COLO829 (cell line): ENCODE data around the gene FLOT1.

Experiments used
- DNase-seq: peaks from one replicate; pipeline ENCODE4 v3.0.0; 2012; ENCODE audit warnings: low spot score

Gene FLOT1

GRCh38 chr6:30742316-30743098 is at the start of gene FLOT1:
Gene FLOT1 (minus strand): TSS chr6:30742687. CDS start chr6:30742189, 498 bp downstream.
- DNase-seq, result peak; percentile 90

- no peak for DNase-seq
Observed at GRCh38 chr6:30790724-30791383, 48.4 kb upstream of the FLOT1 start.

GRCh38 chr6:30789606-30790005 is 47.1 kb upstream of the FLOT1 start:
- no peak for DNase-seq

- no peak for DNase-seq
Observed at GRCh38 chr6:30787954-30788353, 45.5 kb upstream of the FLOT1 start.

GRCh38 chr6:30782425-30783014 is 40.0 kb upstream of the FLOT1 start:
- peak; percentile 57 for DNase-seq

- peak; percentile 94 for DNase-seq
Observed at GRCh38 chr6:30781743-30782424, 39.4 kb upstream of the FLOT1 start.

- no peak for DNase-seq
Observed at GRCh38 chr6:30781395-30781742, 38.9 kb upstream of the FLOT1 start.

- DNase-seq, result no peak
Observed at GRCh38 chr6:30780642-30780920, 38.1 kb upstream of the FLOT1 start.

- DNase-seq, result no peak
Observed at GRCh38 chr6:30779850-30780641, 37.6 kb upstream of the FLOT1 start.

GRCh38 chr6:30778001-30778635 is 35.6 kb upstream of the FLOT1 start:
- no peak for DNase-seq

- no peak for DNase-seq
Observed at GRCh38 chr6:30777155-30777485, 34.6 kb upstream of the FLOT1 start.

GRCh38 chr6:30776390-30777154 is 34.1 kb upstream of the FLOT1 start:
- no peak for DNase-seq

GRCh38 chr6:30775104-30775503 is 32.6 kb upstream of the FLOT1 start:
- DNase-seq, result no peak

- no peak for DNase-seq
Observed at GRCh38 chr6:30774701-30775100, 32.2 kb upstream of the FLOT1 start.

- no peak for DNase-seq
Observed at GRCh38 chr6:30770592-30770991, 28.1 kb upstream of the FLOT1 start.

- DNase-seq, result peak; percentile 41
Observed at GRCh38 chr6:30769853-30770524, 27.5 kb upstream of the FLOT1 start.

- DNase-seq, result peak; percentile 95
Observed at GRCh38 chr6:30769088-30769852, 26.8 kb upstream of the FLOT1 start.

- no peak for DNase-seq
Observed at GRCh38 chr6:30768634-30769087, 26.2 kb upstream of the FLOT1 start.

GRCh38 chr6:30767944-30768301 is 25.4 kb upstream of the FLOT1 start:
- no peak for DNase-seq
